ENCODE measurements around the gene RGL2.

DNA sequence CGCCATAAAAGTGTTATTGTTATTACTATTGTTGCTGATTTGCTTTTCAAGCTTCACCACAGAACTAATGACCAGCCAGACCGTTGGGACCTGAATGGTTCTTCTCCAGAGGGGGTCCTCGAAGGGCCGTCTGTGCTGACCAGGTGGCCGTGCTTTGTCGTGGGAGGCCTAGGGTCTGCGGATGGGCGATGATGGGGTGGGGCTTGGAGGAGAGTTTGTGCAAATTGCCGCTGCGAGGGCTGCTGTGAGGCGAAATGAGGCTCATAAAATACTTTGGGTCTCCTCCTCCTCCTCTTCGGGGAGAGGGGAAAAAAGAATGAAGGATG, 24.8 kb upstream of the RGL2 start:
- TF ChIP-seq, protein P1, sequence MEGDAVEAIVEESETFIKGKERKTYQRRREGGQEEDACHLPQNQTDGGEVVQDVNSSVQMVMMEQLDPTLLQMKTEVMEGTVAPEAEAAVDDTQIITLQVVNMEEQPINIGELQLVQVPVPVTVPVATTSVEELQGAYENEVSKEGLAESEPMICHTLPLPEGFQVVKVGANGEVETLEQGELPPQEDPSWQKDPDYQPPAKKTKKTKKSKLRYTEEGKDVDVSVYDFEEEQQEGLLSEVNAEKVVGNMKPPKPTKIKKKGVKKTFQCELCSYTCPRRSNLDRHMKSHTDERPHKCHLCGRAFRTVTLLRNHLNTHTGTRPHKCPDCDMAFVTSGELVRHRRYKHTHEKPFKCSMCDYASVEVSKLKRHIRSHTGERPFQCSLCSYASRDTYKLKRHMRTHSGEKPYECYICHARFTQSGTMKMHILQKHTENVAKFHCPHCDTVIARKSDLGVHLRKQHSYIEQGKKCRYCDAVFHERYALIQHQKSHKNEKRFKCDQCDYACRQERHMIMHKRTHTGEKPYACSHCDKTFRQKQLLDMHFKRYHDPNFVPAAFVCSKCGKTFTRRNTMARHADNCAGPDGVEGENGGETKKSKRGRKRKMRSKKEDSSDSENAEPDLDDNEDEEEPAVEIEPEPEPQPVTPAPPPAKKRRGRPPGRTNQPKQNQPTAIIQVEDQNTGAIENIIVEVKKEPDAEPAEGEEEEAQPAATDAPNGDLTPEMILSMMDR (conservative IDR thresholded peaks at IDR 0.05; ENCODE audit: low read length), result no peak
- no peak for TF ChIP-seq EZH2phosphoT487 (IDR thresholded peaks at IDR 0.05; ENCODE audit: borderline replicate concordance, low read depth, low read length)

Data from OCI-LY7 (cell line).